Fibroblast of pulmonary artery (primary cell): Measurements from ENCODE around the gene NOL7.

Experiments
- DNase-seq: peaks from one replicate; pipeline ENCODE4 v3.0.0-alpha.2; 2010; ENCODE audit warnings: low read depth
- H3K4me3 ChIP-seq: replicated peaks from 2 replicates; pipeline ENCODE4 v1.5.1; 2011; ENCODE audit warnings: low read depth, mild to moderate bottlenecking, control low read depth, low read length, moderate library complexity
- TF ChIP-seq, protein P1 (sequence below): IDR thresholded peaks from 2 replicates; pipeline ENCODE4 v1.5.1; 2011; ENCODE audit warnings: mild to moderate bottlenecking, control low read depth, low read length, inconsistent platforms; ENCODE audit errors: missing control alignments

Gene NOL7

DNA sequence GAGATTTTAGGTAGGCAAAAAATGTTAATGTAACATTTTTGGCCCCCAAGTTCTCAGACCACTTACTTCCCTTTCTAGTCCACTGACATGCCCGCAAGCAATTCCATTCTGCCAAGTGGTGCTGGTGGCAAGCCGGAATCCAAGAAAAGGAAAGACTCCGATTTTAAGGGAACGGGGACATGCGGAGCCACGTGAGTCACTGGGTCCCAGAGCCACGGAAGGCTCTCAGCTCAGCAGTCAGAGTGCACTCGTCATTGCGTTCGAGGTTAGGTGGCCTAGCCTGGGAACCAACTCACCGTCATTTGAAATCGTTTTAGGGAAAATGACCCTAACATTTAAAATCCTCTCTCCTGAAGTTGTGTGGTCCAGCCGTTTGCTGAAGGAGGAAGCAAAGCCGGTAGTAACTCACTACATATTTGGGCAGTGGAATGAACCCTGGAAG, 41.4 kb upstream of the NOL7 start:
- TF ChIP-seq, protein P1, sequence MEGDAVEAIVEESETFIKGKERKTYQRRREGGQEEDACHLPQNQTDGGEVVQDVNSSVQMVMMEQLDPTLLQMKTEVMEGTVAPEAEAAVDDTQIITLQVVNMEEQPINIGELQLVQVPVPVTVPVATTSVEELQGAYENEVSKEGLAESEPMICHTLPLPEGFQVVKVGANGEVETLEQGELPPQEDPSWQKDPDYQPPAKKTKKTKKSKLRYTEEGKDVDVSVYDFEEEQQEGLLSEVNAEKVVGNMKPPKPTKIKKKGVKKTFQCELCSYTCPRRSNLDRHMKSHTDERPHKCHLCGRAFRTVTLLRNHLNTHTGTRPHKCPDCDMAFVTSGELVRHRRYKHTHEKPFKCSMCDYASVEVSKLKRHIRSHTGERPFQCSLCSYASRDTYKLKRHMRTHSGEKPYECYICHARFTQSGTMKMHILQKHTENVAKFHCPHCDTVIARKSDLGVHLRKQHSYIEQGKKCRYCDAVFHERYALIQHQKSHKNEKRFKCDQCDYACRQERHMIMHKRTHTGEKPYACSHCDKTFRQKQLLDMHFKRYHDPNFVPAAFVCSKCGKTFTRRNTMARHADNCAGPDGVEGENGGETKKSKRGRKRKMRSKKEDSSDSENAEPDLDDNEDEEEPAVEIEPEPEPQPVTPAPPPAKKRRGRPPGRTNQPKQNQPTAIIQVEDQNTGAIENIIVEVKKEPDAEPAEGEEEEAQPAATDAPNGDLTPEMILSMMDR: no peak
- DNase-seq: peak; percentile 33
- peak overlapping the region; percentile 81 for H3K4me3 ChIP-seq

DNA sequence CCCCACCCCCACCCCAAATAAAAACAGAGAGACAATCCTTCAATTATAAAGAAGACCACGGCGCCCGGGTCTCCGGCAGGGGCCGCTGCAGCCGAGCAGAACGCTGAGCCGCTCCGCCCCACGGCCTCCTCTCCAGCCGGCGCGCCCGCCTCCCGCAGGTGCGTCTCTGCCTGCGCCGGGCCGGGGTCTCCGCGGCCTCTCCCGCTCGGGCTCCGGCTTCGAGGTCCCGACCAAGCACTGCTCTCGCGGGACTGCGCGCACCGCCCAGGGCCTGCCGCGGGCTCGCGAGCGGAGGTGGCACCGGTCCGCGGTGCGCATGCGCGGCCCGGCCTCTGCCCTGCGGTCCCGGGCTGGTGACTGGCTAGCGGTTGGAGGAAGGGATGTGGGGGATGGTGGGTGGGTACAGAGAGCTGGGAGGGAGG, 41.0 kb upstream of the NOL7 start:
- peak overlapping the region; percentile 81 for H3K4me3 ChIP-seq
- peak; percentile 93 for DNase-seq
- TF ChIP-seq, protein P1: peak; percentile 30

DNA sequence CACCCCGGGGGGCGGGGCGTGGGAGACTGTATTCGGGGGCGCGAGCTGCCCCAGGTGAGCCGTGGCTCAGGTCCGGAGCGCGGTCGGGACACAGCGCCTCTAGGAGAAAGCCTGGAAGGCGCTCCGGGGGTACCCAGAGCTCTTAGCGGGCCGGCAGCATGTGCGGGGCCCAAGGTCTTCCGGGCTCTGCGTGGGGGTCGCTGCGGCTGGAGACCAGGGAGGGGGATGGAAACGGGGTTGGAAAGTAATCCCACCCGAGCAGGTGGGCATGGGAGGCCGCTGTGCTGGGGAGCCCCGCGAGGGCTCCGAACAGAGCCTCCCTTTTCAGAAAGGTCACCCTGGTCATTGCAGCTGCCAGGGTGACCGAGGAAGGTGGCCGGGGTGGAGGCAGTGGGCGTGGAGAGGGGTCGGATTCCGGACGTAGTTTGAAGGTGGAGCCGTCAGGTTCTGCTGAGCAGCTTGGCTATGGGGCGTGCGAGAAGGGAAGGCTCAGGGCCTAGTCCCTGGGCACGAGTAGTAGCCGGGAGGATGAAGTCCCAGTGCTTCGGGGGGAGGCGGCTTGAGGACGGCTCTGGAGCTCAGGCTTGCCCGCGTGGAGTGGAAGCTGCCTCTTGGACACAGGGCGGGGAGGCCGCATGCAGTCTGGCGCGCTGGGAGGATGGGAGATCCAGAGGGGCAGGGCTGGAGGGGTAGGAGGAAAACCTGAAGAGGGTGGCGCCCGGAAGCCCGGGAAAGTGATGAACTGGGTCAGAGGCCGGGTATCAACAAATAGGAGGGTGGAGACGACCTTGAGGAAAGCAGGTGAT, 40.4 kb upstream of the NOL7 start, which contains the start of gene SIRT5:
Gene SIRT5 (plus strand): TSS at position 31 of the 806 bp plus-strand sequence. CDS start 9,510 bp downstream, outside the sequence.
- peak; percentile 78 for DNase-seq
- TF ChIP-seq, protein P1: no peak
- H3K4me3 ChIP-seq: peak within 1 kb of the TSS; percentile 81

DNA sequence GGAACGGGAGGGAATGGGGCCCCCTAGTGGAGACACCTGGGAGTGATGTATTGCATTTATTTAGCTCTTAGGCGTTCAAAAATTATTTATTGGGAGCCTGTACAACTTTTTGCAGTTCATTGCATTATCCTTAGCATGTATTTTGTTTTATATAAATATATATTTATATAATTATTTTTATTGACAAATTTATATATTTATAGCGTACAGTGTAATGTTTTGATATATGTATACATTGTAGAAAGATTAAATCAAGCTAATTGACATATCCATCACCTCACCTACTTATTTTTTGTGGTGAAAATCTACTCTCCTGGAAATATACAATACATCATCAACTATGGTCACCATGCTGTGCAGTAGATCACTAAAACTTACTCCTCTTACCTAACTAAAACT, 39.8 kb upstream of the NOL7 start:
- TF ChIP-seq, protein P1: peak; percentile 73
- DNase-seq: no peak
- peak overlapping the region; percentile 81 for H3K4me3 ChIP-seq

DNA sequence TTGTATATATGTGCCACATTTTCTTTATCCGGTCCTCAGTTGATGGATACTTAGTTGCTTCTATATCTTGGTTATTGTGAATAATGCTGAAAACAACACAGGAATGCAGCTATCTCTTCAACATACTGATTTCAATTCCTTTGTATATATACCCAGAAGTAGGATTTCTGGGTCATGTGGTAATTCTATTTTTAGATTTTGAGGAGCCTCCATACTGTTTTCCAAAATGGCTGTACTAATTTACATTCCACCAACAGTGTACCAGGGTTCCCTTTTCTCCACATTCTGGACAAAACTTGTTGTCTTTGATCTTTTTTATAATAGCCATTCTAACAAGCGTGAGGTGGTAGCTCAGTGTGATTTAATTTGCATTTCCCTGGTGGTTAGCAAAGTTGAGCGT, 39.1 kb upstream of the NOL7 start:
- no peak for DNase-seq
- TF ChIP-seq, protein P1: no peak
- no peak overlapping the region for H3K4me3 ChIP-seq

DNA sequence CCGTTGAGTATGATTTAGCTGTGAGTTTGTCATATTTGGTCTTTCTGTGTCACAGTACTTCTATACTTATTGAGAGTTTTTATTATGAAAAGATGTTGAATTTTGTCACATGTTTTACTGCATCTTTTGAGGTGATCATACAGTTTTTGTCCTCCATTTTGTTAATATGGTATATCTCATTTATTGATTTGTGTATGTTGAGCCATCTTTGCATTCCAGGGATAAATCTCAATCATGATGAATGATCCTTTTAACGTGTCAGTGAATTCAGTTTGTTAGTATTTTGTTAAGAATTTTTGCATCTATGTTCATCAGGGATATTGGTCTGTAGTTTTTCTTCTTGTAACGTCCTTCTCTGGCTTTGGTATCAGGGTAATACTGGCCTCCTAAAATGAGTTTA, 37.2 kb upstream of the NOL7 start:
- no peak for DNase-seq
- TF ChIP-seq, protein P1: no peak
- H3K4me3 ChIP-seq: no peak overlapping the region
